GM23338 (cell line): ENCODE results near the gene BNIP3. TPM values are rescaled to one million over a fixed set of nuclear protein-coding genes. Genes with fewer than 3 reads are reported as not detected.

Source experiments
- ATAC-seq: fragments of 200-7000 bp; cut with Tn5 transposase; 3 replicates; pipeline ENCODE4 v1.9.1; 2020
- DNase-seq: peaks from one replicate; pipeline ENCODE4 v3.0.0-alpha.2; 2015; ENCODE audit warnings: low spot score
- H2AFZ ChIP-seq: fragments of 200-600 bp; sonication (generic); 2 replicates; pipeline ENCODE4 v1.8.0; 2016; ENCODE audit warnings: antibody characterized with exemption, mild to moderate bottlenecking, moderate library complexity
- H3F3A ChIP-seq: fragments of 200-600 bp; sonication (generic); replicated peaks from 2 replicates; pipeline ENCODE4 v1.8.0; 2017; ENCODE audit warnings: antibody characterized with exemption, mixed run types, low read depth
- H3K27ac ChIP-seq: fragments of 200-600 bp; sonication (generic); 2 replicates; pipeline ENCODE4 v1.6.1; 2016; ENCODE audit warnings: low read depth
- H3K27me3 ChIP-seq: fragments of 200-600 bp; sonication (generic); 2 replicates; pipeline ENCODE4 v1.8.0; 2016; ENCODE audit warnings: mild to moderate bottlenecking, mixed run types, moderate library complexity; ENCODE audit not compliant: insufficient read depth
- H3K36me3 ChIP-seq: fragments of 200-600 bp; sonication (generic); 2 replicates; pipeline ENCODE4 v1.8.0; 2016; ENCODE audit warnings: mild to moderate bottlenecking; ENCODE audit not compliant: insufficient read depth
- H3K4me1 ChIP-seq: fragments of 200-600 bp; sonication (generic); 2 replicates; pipeline ENCODE4 v1.8.0; 2016; ENCODE audit warnings: mild to moderate bottlenecking, moderate library complexity; ENCODE audit not compliant: insufficient read depth
- H3K4me2 ChIP-seq: fragments of 200-600 bp; sonication (generic); 2 replicates; pipeline ENCODE4 v1.7.1; 2017; ENCODE audit warnings: mixed run types
- H3K4me3 ChIP-seq: fragments of 200-600 bp; sonication (generic); 2 replicates; pipeline ENCODE4 v1.6.1; 2016; ENCODE audit warnings: mixed run types
- H3K79me2 ChIP-seq: fragments of 200-600 bp; sonication (generic); replicated peaks from 2 replicates; pipeline ENCODE4 v1.8.0; 2017; ENCODE audit warnings: mild to moderate bottlenecking; ENCODE audit not compliant: insufficient read depth
- H3K9me2 ChIP-seq: fragments of 200-600 bp; sonication (generic); 2 replicates; pipeline ENCODE4 v1.8.0; 2017; ENCODE audit not compliant: insufficient read depth
- H4K20me1 ChIP-seq: fragments of 200-600 bp; sonication (generic); replicated peaks from 2 replicates; pipeline ENCODE4 v1.8.0; 2017; ENCODE audit warnings: mild to moderate bottlenecking; ENCODE audit not compliant: insufficient read depth
- H3K27ac Mint-ChIP-seq: 2 replicates; pipeline ENCODE4 v1.8.0; 2020; ENCODE audit warnings: inconsistent platforms, mild to moderate bottlenecking, moderate library complexity, mixed read lengths
- H3K27me3 Mint-ChIP-seq: 3 replicates; pipeline ENCODE4 v1.8.0; 2022; ENCODE audit warnings: low read depth, mild to moderate bottlenecking, moderate library complexity, mixed read lengths, inconsistent platforms; ENCODE audit not compliant: insufficient read depth, poor library complexity
- H3K36me3 Mint-ChIP-seq: 3 replicates; pipeline ENCODE4 v1.8.0; 2021; ENCODE audit warnings: low read depth, mild to moderate bottlenecking, inconsistent platforms, moderate library complexity, mixed read lengths
- H3K4me1 Mint-ChIP-seq: 3 replicates; pipeline ENCODE4 v1.8.0; 2020; ENCODE audit warnings: mild to moderate bottlenecking, inconsistent platforms, mixed read lengths
- H3K4me3 Mint-ChIP-seq: 3 replicates; pipeline ENCODE4 v1.8.0; 2021; ENCODE audit warnings: moderate library complexity, mild to moderate bottlenecking, inconsistent platforms, mixed read lengths
- H3K9me3 Mint-ChIP-seq: 3 replicates; pipeline ENCODE4 v1.8.0; 2020; ENCODE audit warnings: moderate library complexity, mild to moderate bottlenecking, inconsistent platforms, mixed read lengths
- CREB1 ChIP-seq: fragments of 250-450 bp; sonication (Bioruptor Pico); IDR thresholded peaks from 2 replicates; pipeline ENCODE4 v1.5.0; 2020; ENCODE audit warnings: low read depth, mild to moderate bottlenecking, moderate library complexity
- ETS1 ChIP-seq: IDR thresholded peaks from 2 replicates; pipeline ENCODE4 v1.6.1; 2016; ENCODE audit warnings: antibody characterized with exemption
- JUNB ChIP-seq: IDR thresholded peaks from one replicate; pipeline ENCODE4 v1.6.1; 2016; ENCODE audit warnings: antibody characterized with exemption; ENCODE audit not compliant: unreplicated experiment
- NANOG ChIP-seq: IDR thresholded peaks from 2 replicates; pipeline ENCODE4 v1.6.1; 2016; ENCODE audit warnings: antibody characterized with exemption, borderline replicate concordance
- REST ChIP-seq: IDR thresholded peaks from one replicate; pipeline ENCODE4 v1.6.1; 2018; ENCODE audit warnings: antibody characterized with exemption; ENCODE audit not compliant: unreplicated experiment
- STAT1 ChIP-seq: IDR thresholded peaks from one replicate; pipeline ENCODE4 v1.6.1; 2016; ENCODE audit warnings: antibody characterized with exemption; ENCODE audit not compliant: unreplicated experiment
- ZNF114 ChIP-seq: fragments of 250-450 bp; sonication (Bioruptor Pico); IDR thresholded peaks from 2 replicates; pipeline ENCODE4 v1.5.0; 2020; ENCODE audit warnings: mild to moderate bottlenecking, moderate library complexity
- ZNF331 ChIP-seq: fragments of 250-450 bp; sonication (Bioruptor Pico); IDR thresholded peaks from 2 replicates; pipeline ENCODE4 v1.5.0; 2020; ENCODE audit warnings: low read depth, mild to moderate bottlenecking, moderate library complexity
- polyA plus RNA-seq: library from polyadenylated mRNA; unstranded; fragments of >200 nt; fragmentation: Nextera tagmentation; extraction: Ambion mirVana; gene quantifications from 2 replicates; pipeline ENCODE4 v1.2.1, GENCODE V29; 2016
- total RNA-seq: library from RNA; depleted of rRNA; stranded (reverse); fragments of >200 nt; shearing (Covaris generic); gene quantifications from 2 replicates; pipeline ENCODE4 v1.2.3, GENCODE V29; 2014
- TF ChIP-seq, protein P1 (sequence below), 2 experiments: fragments of 200-600 bp in 1 of 2; sonication (generic) in 1 of 2; conservative IDR thresholded peaks; 2 replicates each; pipeline versions ENCODE4 v1.5.1 to v1.6.1; 2016 to 2017; ENCODE audit warnings: antibody characterized with exemption in 2 of 2, low read depth in 2 of 2, mild to moderate bottlenecking in 2 of 2, moderate library complexity in 1 of 2

The BNIP3 gene
- total and polyA plus RNA-seq, 2 experiments from 2014 or later, result 46.3 to 75.0 TPM

DNA sequence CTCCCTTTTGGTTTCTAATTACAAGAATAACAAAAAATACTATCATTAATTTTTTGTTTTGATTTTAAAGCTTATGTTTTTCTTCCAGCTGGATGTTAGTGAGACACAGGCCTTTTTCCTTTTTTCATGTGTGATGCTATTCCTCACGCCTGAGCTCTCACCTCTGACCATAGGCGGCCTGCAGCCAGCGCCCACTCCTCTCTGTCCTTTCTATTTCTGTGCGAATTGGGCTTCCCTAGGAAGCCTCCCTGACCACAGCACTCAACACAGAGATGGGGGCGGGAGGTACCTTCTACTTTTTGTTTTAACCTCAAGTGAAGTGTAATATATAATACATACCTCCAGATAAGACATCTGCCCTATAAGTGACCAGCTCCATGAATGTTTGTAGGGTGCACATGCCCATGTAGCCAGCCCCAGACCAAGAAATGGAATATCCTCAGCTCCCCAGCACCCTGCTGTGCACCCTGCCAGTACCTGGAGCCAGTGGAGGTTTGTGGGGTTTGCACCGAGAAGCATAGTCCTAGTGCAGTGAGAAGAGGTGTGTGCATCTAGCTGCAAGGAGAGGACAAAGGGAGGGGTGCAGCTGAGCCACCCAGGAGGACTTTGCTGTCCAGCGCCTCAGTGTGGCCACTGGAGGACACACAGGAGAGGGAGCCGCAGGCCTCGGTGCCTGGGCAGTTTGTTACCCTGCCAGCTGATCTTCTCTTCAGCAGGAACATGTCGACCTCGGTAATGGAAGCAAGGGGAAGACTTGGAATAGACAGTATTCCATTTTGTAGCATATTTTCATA is 38.5 kb downstream of the BNIP3 start:
- peaks cover 79% of the 10 kb centered on the region for H3K36me3 Mint-ChIP-seq
- TF ChIP-seq, protein P1, sequence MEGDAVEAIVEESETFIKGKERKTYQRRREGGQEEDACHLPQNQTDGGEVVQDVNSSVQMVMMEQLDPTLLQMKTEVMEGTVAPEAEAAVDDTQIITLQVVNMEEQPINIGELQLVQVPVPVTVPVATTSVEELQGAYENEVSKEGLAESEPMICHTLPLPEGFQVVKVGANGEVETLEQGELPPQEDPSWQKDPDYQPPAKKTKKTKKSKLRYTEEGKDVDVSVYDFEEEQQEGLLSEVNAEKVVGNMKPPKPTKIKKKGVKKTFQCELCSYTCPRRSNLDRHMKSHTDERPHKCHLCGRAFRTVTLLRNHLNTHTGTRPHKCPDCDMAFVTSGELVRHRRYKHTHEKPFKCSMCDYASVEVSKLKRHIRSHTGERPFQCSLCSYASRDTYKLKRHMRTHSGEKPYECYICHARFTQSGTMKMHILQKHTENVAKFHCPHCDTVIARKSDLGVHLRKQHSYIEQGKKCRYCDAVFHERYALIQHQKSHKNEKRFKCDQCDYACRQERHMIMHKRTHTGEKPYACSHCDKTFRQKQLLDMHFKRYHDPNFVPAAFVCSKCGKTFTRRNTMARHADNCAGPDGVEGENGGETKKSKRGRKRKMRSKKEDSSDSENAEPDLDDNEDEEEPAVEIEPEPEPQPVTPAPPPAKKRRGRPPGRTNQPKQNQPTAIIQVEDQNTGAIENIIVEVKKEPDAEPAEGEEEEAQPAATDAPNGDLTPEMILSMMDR (conservative IDR thresholded peaks at IDR 0.05; ENCODE audit: low read depth in 2 of 2), result peak; percentile 64 to 83
- no peak for TF ChIP-seq REST
- TF ChIP-seq JUNB, result no peak
- no peak overlapping the region for H3K4me3 ChIP-seq
- DNase-seq (peak; percentile 78), ATAC-seq (peak; percentile 98)
- H3K79me2 ChIP-seq, result peaks cover 9% of the 10 kb centered on the region; the same call in 1 of the 2 replicates
- H3K27ac Mint-ChIP-seq, result no peak overlapping the region
- no peak overlapping the region for H3K4me2 ChIP-seq
- H4K20me1 ChIP-seq, result peaks cover 19% of the 10 kb centered on the region
- H3K27me3 Mint-ChIP-seq, result peaks cover 2% of the 10 kb centered on the region
- H3K4me1 ChIP-seq, result no peaks in the 10 kb centered on the region
- 0 out of 2 replicates have a peak, but pooled peaks cover 4% of the 10 kb centered on the region for H3F3A ChIP-seq
- no peaks in the 10 kb centered on the region for H3K27me3 ChIP-seq
- no peak overlapping the region; the same call in 1 of the 2 replicates for H3K27ac ChIP-seq
- no peaks in the 10 kb centered on the region for H3K9me2 ChIP-seq
- no peaks in the 10 kb centered on the region for H3K9me3 Mint-ChIP-seq
- H3K36me3 ChIP-seq, result peaks cover 35% of the 10 kb centered on the region
- no peak overlapping the region for H2AFZ ChIP-seq
- H3K4me3 Mint-ChIP-seq, result no peak overlapping the region
- no peaks in the 10 kb centered on the region; the same call in 2 of the 3 replicates for H3K4me1 Mint-ChIP-seq

GRCh38 chr10:131942455-131942854 is 39.3 kb downstream of the BNIP3 start:
- H3K79me2 ChIP-seq, result peaks cover 15% of the 10 kb centered on the region
- H3K27ac ChIP-seq, result no peak overlapping the region
- Mint-ChIP-seq H3K27me3 (no peaks in the 10 kb centered on the region), H3K4me1 (no peaks in the 10 kb centered on the region; the same call in 2 of the 3 replicates), H3K4me3 (no peak overlapping the region), H3K36me3 (peaks cover 79% of the 10 kb centered on the region), H3K9me3 (no peaks in the 10 kb centered on the region; the same call in 2 of the 3 replicates), H3K27ac (no peak overlapping the region)
- no peak overlapping the region for H3K4me2 ChIP-seq
- H2AFZ ChIP-seq, result no peak overlapping the region
- no peak for DNase-seq
- 0 out of 2 replicates have a peak, but pooled peaks cover 4% of the 10 kb centered on the region for H3F3A ChIP-seq
- H3K4me1 ChIP-seq, result no peaks in the 10 kb centered on the region
- no peak overlapping the region for H3K4me3 ChIP-seq
- peaks cover 21% of the 10 kb centered on the region for H4K20me1 ChIP-seq
- ATAC-seq, result no peak
- peaks cover 30% of the 10 kb centered on the region for H3K36me3 ChIP-seq
- H3K27me3 ChIP-seq, result no peaks in the 10 kb centered on the region
- no peaks in the 10 kb centered on the region for H3K9me2 ChIP-seq
- TF ChIP-seq NANOG (no peak), STAT1 (no peak), ZNF331 (CRISPR knock-in tag) (no peak), ZNF114 (CRISPR knock-in tag) (no peak), ETS1 (no peak), CREB1 (CRISPR knock-in tag) (no peak)
